Right lobe of liver (tissue), 6 donors: ENCODE results near the gene SDHC. TPM values are rescaled to one million over a fixed set of nuclear protein-coding genes. Genes with fewer than 3 reads are reported as not detected.
"Not testable (repeated sequence)": the region's sequence is repeated elsewhere in the genome, so short reads cannot be mapped to it uniquely, and the experiment has no call there.

Source experiments
- ATAC-seq, 4 donors: fragments of 200-7000 bp; cut with Tn5 transposase; one replicate each; pipeline ENCODE4 v1.9.1; 2020; ENCODE audit warnings: mild to moderate bottlenecking in 4 of 4, moderate library complexity in 4 of 4
- DNase-seq, 3 donors: peaks; one replicate each; pipeline ENCODE4 v3.0.0-alpha.2; 2020
- H3K27ac ChIP-seq, 3 donors: fragments of 200-600 bp; one replicate each; pipeline ENCODE4 v1.8.0; 2022
- H3K27me3 ChIP-seq, 2 donors: fragments of 200-600 bp; one replicate each; pipeline ENCODE4 v1.8.0; 2022
- H3K36me3 ChIP-seq, 4 donors: fragments of 200-600 bp; sonication (generic) in 1 of 4; one replicate each; pipeline versions ENCODE4 v1.5.1 to v1.8.0; 2017 to 2022; ENCODE audit warnings: control low read depth in 1 of 4
- H3K4me1 ChIP-seq, 4 donors: fragments of 200-600 bp; sonication (generic) in 1 of 4; one replicate each; pipeline versions ENCODE4 v1.5.1 to v1.8.0; 2017 to 2022; ENCODE audit warnings: control low read depth in 1 of 4
- H3K4me3 ChIP-seq, 3 donors: fragments of 200-600 bp; one replicate each; pipeline ENCODE4 v1.8.0; 2022
- H3K9me3 ChIP-seq, 4 donors: fragments of 200-600 bp; sonication (generic) in 1 of 4; one replicate each; pipeline versions ENCODE4 v1.5.1 to v1.8.0; 2017 to 2022; ENCODE audit warnings: control low read depth in 1 of 4
- POLR2A ChIP-seq: fragments of 450-650 bp; IDR thresholded peaks from one replicate; pipeline ENCODE4 v1.6.1; 2017; ENCODE audit warnings: antibody characterized with exemption, mild to moderate bottlenecking
- WGBS: methylation state at CpG from one replicate; pipeline ENCODE4 v1.1.6; 2018; ENCODE audit warnings: low coverage, low lambda C conversion rate; ENCODE audit not compliant: insufficient coverage; ENCODE audit errors: missing lambda C conversion rate; 5-methylcytosine and 5-hydroxymethylcytosine counted together
- intact Hi-C, 2 donors: fragments of 100-400 bp; cut with DNase I; formaldehyde crosslinking; loops; one replicate each; pipeline versions ENCODE4 v1.11.2 to v1.14.1; 2022
- total RNA-seq, 6 experiments: library from RNA; depleted of rRNA in 2 of 6; stranded (reverse); fragments of >200 nt in 2 of 6; fragmentation: NEBNext Ultra II Directional in 3 of 6; extraction: Animal tissue kit (Norgen Biotek cat#: 25700) in 3 of 6; gene quantifications; one replicate each; pipeline versions ENCODE4 v1.1.0 to v1.2.4, GENCODE V29; 2016 to 2023
- TF ChIP-seq, protein P1 (sequence below), 4 donors: fragments of 200-600 bp in 3 of 4; fragments of 450-650 bp in 1 of 4; IDR thresholded peaks; one replicate each; pipeline versions ENCODE4 v1.5.1 to v1.8.0; 2016 to 2022; ENCODE audit warnings: antibody characterized with exemption in 4 of 4, mild to moderate bottlenecking in 2 of 4
- donor health status: DM: no; HTN: yes; CAD: no.
- donor health status: DM: no; HTN: no; CAD: no.
- donor health status: DM: no; HTN: no; CAD: no.
- donor health status: DM: no; HTN: yes; CAD: no.
- donor health status: DM: no; HTN: yes; CAD: no.

Gene SDHC
- total RNA-seq, 6 experiments from 2014 or later: 167 to 282 (median 235) TPM

DNA sequence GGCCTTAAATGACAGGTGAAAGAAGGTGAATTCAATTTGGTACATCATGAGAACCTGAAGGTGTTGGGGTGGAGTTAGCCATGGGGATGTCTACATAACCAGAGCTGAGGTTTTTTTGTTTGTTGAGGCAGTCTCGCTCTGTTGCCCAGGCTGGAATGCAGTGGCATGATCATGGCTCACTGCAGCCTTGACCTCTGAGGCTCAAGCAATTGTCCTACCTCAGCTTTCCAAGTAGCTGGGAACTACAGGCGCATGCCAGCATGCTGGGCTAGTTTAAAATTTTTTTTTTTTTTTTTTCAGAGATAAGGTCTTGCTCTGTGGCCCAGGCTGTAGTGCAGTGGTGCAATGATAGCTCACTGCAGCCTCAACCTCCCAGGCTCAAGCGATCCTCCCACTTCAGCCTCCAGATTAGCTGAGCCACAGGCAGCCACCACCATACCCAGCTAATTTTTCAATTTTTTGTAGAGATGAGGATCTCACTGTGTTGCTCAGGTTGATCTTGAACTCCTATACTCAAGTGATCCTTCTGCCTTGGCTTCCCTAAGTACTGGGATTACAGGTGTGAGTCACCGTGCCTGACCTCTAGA, 2.5 kb upstream of the SDHC start:
- Histone ChIP-seq H3K4me3 (no peak overlapping the region), H3K27ac (no peak overlapping the region), H3K4me1 (peaks cover 0 to 14% (median 4%) of the 10 kb centered on the region in 4 donors), H3K36me3 (no peaks in the 10 kb centered on the region), H3K27me3 (no peaks in the 10 kb centered on the region), H3K9me3 (no peaks in the 10 kb centered on the region)
- TF ChIP-seq, protein P1, sequence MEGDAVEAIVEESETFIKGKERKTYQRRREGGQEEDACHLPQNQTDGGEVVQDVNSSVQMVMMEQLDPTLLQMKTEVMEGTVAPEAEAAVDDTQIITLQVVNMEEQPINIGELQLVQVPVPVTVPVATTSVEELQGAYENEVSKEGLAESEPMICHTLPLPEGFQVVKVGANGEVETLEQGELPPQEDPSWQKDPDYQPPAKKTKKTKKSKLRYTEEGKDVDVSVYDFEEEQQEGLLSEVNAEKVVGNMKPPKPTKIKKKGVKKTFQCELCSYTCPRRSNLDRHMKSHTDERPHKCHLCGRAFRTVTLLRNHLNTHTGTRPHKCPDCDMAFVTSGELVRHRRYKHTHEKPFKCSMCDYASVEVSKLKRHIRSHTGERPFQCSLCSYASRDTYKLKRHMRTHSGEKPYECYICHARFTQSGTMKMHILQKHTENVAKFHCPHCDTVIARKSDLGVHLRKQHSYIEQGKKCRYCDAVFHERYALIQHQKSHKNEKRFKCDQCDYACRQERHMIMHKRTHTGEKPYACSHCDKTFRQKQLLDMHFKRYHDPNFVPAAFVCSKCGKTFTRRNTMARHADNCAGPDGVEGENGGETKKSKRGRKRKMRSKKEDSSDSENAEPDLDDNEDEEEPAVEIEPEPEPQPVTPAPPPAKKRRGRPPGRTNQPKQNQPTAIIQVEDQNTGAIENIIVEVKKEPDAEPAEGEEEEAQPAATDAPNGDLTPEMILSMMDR (IDR thresholded peaks at IDR 0.05): no peak
- ATAC-seq (no peak), DNase-seq (no peak)
- WGBS: 100% methylated on average over 3 of the region's 4 CpGs
- intact Hi-C loops: no loop called here

DNA sequence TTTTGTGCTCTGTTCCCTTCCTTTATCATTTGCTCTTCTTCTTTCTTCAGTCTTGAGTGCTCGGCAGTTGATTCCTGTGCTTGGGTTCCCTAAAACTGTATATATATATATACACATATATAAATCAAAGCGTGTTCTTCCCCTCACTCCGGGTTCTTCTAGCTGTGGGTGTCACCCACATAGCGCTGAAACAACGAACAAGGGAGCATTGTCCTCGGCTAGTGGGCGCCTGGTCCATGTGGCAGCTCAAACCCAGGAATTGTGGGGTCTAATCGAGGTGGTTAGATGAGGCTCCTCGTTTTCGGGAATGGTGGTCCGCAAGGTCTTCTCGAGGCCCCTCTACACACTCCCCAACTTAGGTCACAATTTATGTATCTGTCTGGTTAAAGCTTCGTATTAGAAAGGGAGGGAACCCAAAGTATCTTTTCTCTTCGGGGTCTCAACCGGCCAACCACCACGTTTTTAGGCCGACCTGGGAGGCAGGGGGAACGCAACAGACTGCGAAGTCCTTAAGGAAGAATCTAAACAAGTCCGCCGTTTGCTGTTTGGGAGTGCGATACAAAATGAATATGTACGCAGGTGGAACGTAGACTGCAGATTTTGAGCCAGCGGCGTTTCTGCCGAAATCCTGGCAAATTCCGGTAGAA, 504 bp upstream of the SDHC start:
- Histone ChIP-seq H3K4me1 (peaks cover 0 to 17% (median 7%) of the 10 kb centered on the region in 4 donors), H3K36me3 (no peaks in the 10 kb centered on the region), H3K4me3 (peak overlapping the region; percentile 89 to 99 (median 96)), H3K9me3 (no peaks in the 10 kb centered on the region), H3K27ac (peak overlapping the region; percentile 95 to 98 (median 97)), H3K27me3 (no peaks in the 10 kb centered on the region)
- ATAC-seq (peak in 1 of 4 donors; percentile 5), DNase-seq (no peak)
- intact Hi-C loops: no loop called here
- 30% methylated on average over 26 of the region's 28 CpGs for WGBS
- TF ChIP-seq POLR2A: no peak
- TF ChIP-seq, protein P1 (IDR thresholded peaks at IDR 0.05): no peak

DNA sequence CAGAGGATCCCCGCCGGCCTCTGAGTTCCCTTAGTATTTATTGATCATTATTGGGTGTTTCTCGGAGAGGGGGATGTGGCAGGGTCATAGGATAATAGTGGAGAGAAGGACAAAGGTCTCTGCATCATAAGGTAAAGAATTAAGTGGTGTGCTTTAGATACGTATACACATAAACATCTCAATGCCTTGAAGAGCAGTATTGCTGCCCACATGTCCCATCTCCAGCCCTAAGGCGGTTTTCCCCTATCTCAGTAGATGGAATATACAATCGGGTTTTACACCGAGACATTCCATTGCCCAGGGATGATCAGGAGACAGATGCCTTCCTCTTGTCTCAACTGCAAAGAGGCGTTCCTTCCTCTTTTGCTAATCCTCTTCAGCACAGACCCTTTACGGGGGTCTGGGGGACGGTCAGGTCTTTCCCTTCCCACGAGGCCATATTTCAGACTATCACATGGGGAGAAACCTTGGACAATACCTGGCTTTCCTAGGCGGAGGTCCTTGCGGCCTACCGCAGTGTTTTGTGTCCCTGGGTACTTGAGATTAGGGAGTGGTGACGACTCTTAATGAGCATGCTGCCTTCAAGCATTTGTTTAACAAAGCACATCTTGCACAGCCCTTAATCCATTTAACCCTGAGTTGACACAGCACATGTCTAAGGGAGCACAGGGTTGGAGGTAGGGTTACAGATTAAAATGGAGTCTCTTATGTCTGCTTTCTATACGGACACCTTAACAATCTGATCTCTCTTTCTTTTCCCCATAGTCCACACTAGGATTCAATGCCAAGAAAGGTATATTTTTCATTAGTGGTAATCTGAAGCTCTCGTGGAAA, 1.9 kb downstream of the SDHC start:
- H3K9me3 ChIP-seq, ATAC-seq, H3K27ac ChIP-seq, H3K36me3 ChIP-seq, H3K4me3 ChIP-seq, intact Hi-C loops, DNase-seq, H3K27me3 ChIP-seq: not testable (repeated sequence)
- 58% methylated on average over 13 of the region's 17 CpGs for WGBS
- peaks cover 0 to 19% (median 9%) of the 10 kb centered on the region in 4 donors for H3K4me1 ChIP-seq

DNA sequence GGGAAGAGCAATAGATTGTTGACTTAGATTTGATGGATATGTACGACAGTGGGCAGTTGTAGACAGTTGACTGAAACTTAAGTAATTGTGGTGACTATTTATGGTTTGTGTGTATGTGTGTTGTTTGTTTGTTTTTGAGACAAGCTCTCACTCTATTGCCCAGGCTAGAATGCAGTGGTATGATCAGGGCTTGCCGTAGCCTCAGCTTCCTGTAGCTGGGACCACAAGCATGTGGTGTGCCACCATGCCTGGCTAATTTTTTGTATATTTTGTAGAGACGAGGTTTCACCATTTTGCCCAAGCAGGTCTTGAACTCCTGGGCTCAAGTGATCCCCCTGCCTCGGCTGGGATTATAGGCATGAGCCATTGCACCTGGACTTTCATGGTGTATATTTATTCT, 9.8 kb downstream of the SDHC start:
- Histone ChIP-seq H3K4me1 (peaks cover 0 to 6% (median 0%) of the 10 kb centered on the region in 4 donors), H3K9me3 (no peaks in the 10 kb centered on the region), H3K4me3 (no peak overlapping the region), H3K27ac (no peak overlapping the region), H3K36me3 (peaks cover 0 to 28% (median 11%) of the 10 kb centered on the region in 4 donors), H3K27me3 (no peaks in the 10 kb centered on the region)
- intact Hi-C loops: no loop called here
- DNase-seq (no peak), ATAC-seq (no peak)
- TF ChIP-seq POLR2A: no peak
- TF ChIP-seq, protein P1 (IDR thresholded peaks at IDR 0.05): no peak
- WGBS: 86% methylated on average over 4 of the region's 4 CpGs

DNA sequence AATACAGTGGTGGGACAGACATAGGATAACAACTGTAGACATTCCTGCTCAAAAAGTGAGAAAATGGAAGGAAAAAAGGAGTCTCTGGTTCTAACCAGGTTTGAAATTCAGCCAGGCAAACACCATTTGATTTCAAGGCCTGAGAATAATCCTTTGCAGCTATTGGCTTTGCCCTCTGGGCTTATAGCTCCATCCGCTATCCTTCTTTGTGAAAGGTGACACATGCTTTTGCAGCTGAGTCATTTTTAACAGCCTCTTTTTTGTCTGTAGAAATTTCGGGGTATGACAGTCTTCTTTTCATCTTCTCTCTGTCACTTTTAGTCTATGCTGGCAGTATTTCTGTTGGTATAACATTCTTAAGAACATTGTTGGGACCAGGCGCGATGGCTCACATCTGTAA, 16.2 kb downstream of the SDHC start:
- DNase-seq (no peak), ATAC-seq (no peak)
- Histone ChIP-seq H3K9me3 (no peaks in the 10 kb centered on the region), H3K27ac (no peak overlapping the region), H3K4me3 (no peak overlapping the region), H3K4me1 (peaks cover 0 to 6% (median 0%) of the 10 kb centered on the region in 4 donors), H3K27me3 (no peaks in the 10 kb centered on the region), H3K36me3 (peaks cover 0 to 85% (median 29%) of the 10 kb centered on the region in 4 donors)
- TF ChIP-seq, protein P1 (IDR thresholded peaks at IDR 0.05): no peak
- no peak for TF ChIP-seq POLR2A
- WGBS: 71% methylated on average over 4 of the region's 4 CpGs
- intact Hi-C loops: no loop called here
